Tibial nerve (tissue), 4 donors: ENCODE results near the gene KIF2C. TPM values are rescaled to one million over a fixed set of nuclear protein-coding genes. Genes with fewer than 3 reads are reported as not detected.

Experiments used
- DNase-seq, 2 donors: peaks; one replicate each; pipeline ENCODE4 v3.0.0-alpha.2; 2019; ENCODE audit warnings: low spot score in 2 of 2
- H3K27ac ChIP-seq, 4 donors: fragments of 200-600 bp; sonication (generic) in 3 of 4; one replicate each; pipeline ENCODE4 v1.5.1; 2017 to 2019; ENCODE audit warnings: mild to moderate bottlenecking in 1 of 4
- H3K27me3 ChIP-seq, 2 donors: fragments of 200-600 bp; sonication (generic) in 1 of 2; one replicate each; pipeline versions ENCODE4 v1.5.1 to v1.6.0; 2017 to 2019
- H3K36me3 ChIP-seq, 3 donors: fragments of 200-600 bp; sonication (generic); one replicate each; pipeline ENCODE4 v1.5.1; 2018 to 2019
- H3K4me1 ChIP-seq, 4 donors: fragments of 200-600 bp; sonication (generic) in 3 of 4; one replicate each; pipeline ENCODE4 v1.5.1; 2017 to 2019
- H3K4me3 ChIP-seq, 4 donors: fragments of 200-600 bp; sonication (generic) in 3 of 4; one replicate each; pipeline ENCODE4 v1.5.1; 2017 to 2019; ENCODE audit warnings: mild to moderate bottlenecking in 1 of 4, moderate library complexity in 1 of 4
- H3K9me3 ChIP-seq, 4 donors: fragments of 200-600 bp; sonication (generic) in 3 of 4; one replicate each; pipeline ENCODE4 v1.5.1; 2017 to 2019
- EP300 ChIP-seq, 2 donors: sonication (generic); formaldehyde crosslinking; IDR thresholded peaks; one replicate each; pipeline ENCODE4 v1.6.1; 2017; ENCODE audit warnings: antibody characterized with exemption in 2 of 2, mild to moderate bottlenecking in 1 of 2
- POLR2A ChIP-seq, 2 donors: fragments of 450-650 bp; IDR thresholded peaks; one replicate each; pipeline ENCODE4 v1.6.1; 2017; ENCODE audit warnings: antibody characterized with exemption in 2 of 2, mild to moderate bottlenecking in 2 of 2, moderate library complexity in 2 of 2
- WGBS, 2 donors: methylation state at CpG; one replicate each; pipeline ENCODE4 v1.1.5; 2018; 5-methylcytosine and 5-hydroxymethylcytosine counted together
- total RNA-seq, 4 donors: library from RNA; depleted of rRNA; stranded (reverse); fragments of >200 nt; gene quantifications; one replicate each; pipeline ENCODE4 v1.1.0, GENCODE V29; 2016
- TF ChIP-seq, protein P1 (sequence below), 5 experiments: fragments of 200-600 bp in 3 of 5; fragments of 450-650 bp in 2 of 5; sonication (generic) in 3 of 5; IDR thresholded peaks; one replicate each; pipeline ENCODE4 v1.5.1; 2016 to 2019; ENCODE audit warnings: antibody characterized with exemption in 5 of 5, mild to moderate bottlenecking in 3 of 5, moderate library complexity in 2 of 5

The KIF2C gene
- total RNA-seq, 4 donors from 2014 or later = 0.63 to 3.3 (median 2.7) TPM; not detected in 1

DNA sequence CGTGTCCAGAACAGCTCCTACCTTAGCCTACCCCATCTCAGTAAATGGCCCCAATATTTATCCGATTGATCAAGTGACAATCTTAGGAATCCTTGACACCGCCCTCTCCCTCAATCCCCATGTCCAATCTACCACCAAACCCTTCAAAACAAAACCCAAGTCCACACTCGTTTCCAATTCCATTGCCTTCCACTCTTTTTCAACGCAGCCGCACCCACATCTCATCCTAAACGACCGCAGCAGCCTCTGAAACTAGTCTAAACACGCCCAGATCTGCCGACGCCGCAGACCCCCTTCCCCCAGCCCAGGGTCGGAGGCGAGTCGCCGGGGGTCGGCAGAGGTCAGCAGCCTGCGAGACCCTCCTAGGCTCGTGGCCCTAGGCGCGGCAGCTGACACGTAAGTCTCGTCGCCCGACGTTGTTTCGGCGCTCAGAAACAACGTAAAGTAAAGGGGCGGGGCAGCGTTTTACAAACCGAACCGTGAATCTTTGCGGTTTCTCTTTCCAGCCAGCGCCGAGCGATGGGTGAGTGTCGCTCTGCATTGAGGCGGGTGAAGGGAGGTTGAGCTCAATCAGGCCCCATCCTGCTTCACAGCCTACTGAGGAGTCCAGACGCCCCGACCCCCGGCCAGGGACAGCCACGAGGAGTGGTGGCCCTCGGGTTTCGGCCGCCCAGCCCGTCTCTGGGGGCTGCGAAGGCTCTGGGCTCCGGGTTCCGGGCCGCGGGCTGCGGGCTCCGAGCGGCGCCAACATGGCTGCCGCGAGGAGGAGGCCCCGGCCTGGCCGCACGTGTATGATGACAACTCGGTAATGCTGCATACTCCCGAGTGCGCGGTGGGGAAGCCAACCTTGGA, 35.7 kb downstream of the KIF2C start, which contains the start of gene RPS8:
Gene RPS8 (plus strand): TSS at position 463 of the 852 bp plus-strand sequence. CDS start 57 bp downstream, at position 520.
- H3K36me3 ChIP-seq = peaks cover 0 to 39% (median 12%) of the 10 kb centered on the region in 3 donors
- TF ChIP-seq EP300 (IDR thresholded peaks at IDR 0.05) (peak; percentile 77 to 100), POLR2A (IDR thresholded peaks at IDR 0.05) (peak; percentile 93 to 95)
- TF ChIP-seq, protein P1, sequence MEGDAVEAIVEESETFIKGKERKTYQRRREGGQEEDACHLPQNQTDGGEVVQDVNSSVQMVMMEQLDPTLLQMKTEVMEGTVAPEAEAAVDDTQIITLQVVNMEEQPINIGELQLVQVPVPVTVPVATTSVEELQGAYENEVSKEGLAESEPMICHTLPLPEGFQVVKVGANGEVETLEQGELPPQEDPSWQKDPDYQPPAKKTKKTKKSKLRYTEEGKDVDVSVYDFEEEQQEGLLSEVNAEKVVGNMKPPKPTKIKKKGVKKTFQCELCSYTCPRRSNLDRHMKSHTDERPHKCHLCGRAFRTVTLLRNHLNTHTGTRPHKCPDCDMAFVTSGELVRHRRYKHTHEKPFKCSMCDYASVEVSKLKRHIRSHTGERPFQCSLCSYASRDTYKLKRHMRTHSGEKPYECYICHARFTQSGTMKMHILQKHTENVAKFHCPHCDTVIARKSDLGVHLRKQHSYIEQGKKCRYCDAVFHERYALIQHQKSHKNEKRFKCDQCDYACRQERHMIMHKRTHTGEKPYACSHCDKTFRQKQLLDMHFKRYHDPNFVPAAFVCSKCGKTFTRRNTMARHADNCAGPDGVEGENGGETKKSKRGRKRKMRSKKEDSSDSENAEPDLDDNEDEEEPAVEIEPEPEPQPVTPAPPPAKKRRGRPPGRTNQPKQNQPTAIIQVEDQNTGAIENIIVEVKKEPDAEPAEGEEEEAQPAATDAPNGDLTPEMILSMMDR (IDR thresholded peaks at IDR 0.05) = peak in 2 of 5 experiments; percentile 24 to 43
- DNase-seq = peak; percentile 88 to 96
- H3K27ac ChIP-seq = peak within 1 kb of the TSS; percentile 90 to 98 (median 92)
- 0 to 1% methylated on average over 53 to 62 of the region's 65 CpGs for whole genome bisulfite sequencing, 2 donors
- peaks cover 0 to 36% (median 20%) of the 10 kb centered on the region in 4 donors for H3K4me1 ChIP-seq
- H3K4me3 ChIP-seq = peak within 1 kb of the TSS; percentile 60 to 90 (median 84)
- H3K9me3 ChIP-seq = no peaks in the 10 kb centered on the region
- H3K27me3 ChIP-seq = no peaks in the 10 kb centered on the region

DNA sequence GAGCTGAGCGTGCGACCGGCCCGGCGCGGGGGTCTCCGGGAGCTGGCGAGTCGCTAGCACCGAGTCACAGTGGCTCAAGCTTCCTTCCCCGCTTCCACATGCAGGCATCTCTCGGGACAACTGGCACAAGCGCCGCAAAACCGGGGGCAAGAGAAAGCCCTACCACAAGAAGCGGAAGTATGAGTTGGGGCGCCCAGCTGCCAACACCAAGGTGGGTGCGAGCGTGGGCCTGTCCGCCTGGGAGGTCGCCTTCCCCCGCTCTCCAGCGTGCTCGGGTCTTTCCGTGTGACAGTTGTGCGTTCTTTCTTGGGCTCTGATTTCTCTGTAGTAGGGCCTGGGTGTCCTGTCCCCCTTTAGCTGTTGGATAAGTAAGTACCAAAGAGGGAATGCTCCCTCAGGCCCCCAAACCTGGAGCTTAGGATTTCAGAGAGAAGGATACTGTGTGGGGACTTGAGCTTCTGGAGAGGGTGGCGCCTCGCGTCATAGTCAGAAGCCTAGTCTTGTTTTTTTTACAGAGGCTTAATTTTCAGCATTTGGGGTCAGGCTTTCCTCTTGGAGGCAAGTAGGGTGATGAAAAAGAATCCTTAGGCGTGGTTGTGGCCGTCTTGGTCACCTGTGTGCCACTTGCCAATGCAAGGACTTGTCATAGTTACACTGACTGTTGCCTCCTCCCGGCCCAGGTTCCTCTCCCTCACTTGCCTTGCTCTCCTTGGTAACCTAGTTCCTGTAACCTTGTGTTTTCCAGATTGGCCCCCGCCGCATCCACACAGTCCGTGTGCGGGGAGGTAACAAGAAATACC, 36.5 kb downstream of the KIF2C start:
- H3K27ac ChIP-seq = peak overlapping the region; percentile 90 to 98 (median 92)
- WGBS, 2 donors = 7 to 16% methylated on average over 22 to 36 of the region's 36 CpGs
- no peak for DNase-seq

DNA sequence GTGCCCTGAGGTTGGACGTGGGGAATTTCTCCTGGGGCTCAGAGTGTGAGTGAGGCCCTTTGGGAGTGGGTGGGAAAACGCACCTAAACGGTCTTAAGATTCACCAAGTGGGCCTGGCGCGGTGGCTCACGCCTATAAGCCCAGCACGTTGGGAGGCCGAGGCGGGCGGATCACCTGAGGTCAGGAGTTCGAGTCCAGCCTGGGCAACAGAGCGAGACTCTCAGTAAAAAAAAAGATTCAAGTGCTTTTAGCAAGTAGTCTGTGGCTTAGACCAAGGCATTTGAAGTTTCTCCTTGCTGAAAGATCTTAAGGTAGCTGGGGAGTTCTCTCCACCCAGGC, 37.1 kb downstream of the KIF2C start:
- peak overlapping the region in 3 of 4 donors; percentile 60 to 90 (median 86) for H3K4me3 ChIP-seq
- 51 to 60% methylated on average over 12 of the region's 12 CpGs for WGBS, 2 donors
- peaks cover 0 to 53% (median 12%) of the 10 kb centered on the region in 3 donors for H3K36me3 ChIP-seq
- peak overlapping the region; percentile 90 to 98 (median 92) for H3K27ac ChIP-seq
- H3K27me3 ChIP-seq = no peaks in the 10 kb centered on the region
- TF ChIP-seq, protein P1 (IDR thresholded peaks at IDR 0.05) = no peak
- TF ChIP-seq EP300 (IDR thresholded peaks at IDR 0.05) = no peak
- TF ChIP-seq POLR2A (IDR thresholded peaks at IDR 0.05) = no peak
- no peaks in the 10 kb centered on the region for H3K9me3 ChIP-seq
- DNase-seq = no peak
- H3K4me1 ChIP-seq = peaks cover 0 to 36% (median 20%) of the 10 kb centered on the region in 4 donors

More for the DNA sequence above, 36.5 kb downstream of the KIF2C start:
- H3K9me3 ChIP-seq = no peaks in the 10 kb centered on the region
- H3K36me3 ChIP-seq = peaks cover 0 to 47% (median 12%) of the 10 kb centered on the region in 3 donors
- peak overlapping the region; percentile 60 to 90 (median 84) for H3K4me3 ChIP-seq
- no peaks in the 10 kb centered on the region for H3K27me3 ChIP-seq
- H3K4me1 ChIP-seq = peaks cover 0 to 36% (median 20%) of the 10 kb centered on the region in 4 donors
- no peak for TF ChIP-seq POLR2A (IDR thresholded peaks at IDR 0.05)
- TF ChIP-seq, protein P1 (IDR thresholded peaks at IDR 0.05) = no peak
- TF ChIP-seq EP300 (IDR thresholded peaks at IDR 0.05) = no peak

DNA sequence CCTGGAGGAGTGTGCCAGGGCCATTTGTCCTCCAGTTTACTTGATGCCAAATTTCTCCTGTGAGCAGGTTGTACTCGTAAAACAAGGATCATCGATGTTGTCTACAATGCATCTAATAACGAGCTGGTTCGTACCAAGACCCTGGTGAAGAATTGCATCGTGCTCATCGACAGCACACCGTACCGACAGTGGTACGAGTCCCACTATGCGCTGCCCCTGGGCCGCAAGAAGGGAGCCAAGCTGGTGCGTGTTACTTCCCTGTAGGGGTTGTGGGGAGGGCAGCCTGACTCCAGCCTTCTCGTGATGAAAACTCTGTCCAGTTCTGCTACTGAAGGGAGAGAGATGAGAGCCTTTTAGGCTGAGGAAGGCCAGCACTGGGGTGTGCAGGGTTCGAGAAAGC, 37.9 kb downstream of the KIF2C start:
- Histone ChIP-seq H3K4me3 (peak overlapping the region in 1 of 4 donors; percentile 90), H3K27me3 (no peaks in the 10 kb centered on the region), H3K4me1 (peaks cover 0 to 36% (median 20%) of the 10 kb centered on the region in 4 donors), H3K9me3 (no peaks in the 10 kb centered on the region), H3K36me3 (peaks cover 0 to 61% (median 12%) of the 10 kb centered on the region in 3 donors), H3K27ac (peak overlapping the region in 1 of 4 donors; percentile 98)
- WGBS, 2 donors = 85 to 86% methylated on average over 14 of the region's 14 CpGs
- no peak for TF ChIP-seq EP300 (IDR thresholded peaks at IDR 0.05)
- no peak for DNase-seq

DNA sequence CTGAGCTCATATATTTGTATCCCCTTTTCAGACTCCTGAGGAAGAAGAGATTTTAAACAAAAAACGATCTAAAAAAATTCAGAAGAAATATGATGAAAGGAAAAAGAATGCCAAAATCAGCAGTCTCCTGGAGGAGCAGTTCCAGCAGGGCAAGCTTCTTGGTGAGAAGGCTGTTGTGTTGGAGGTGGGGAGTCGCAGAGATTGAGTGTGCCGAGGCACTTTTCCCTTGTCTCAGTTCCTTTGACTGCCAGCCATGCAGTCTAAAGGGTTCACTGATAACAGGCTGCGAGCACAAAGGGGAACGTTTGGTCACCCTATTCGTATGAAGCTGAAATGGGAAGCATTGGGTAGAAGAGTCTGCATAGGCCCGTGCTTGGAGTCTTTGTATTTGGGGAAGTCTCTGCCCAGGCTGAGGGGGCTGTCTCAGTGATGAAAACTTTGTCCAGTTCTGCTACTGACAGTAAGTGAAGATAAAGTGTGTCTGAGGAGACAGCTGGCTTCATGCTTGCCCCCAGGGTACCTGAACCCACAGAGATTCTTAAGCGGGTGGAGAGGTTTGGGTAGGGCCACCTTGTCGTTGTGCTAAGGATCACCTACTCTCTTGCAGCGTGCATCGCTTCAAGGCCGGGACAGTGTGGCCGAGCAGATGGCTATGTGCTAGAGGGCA, 38.5 kb downstream of the KIF2C start:
- no peaks in the 10 kb centered on the region for H3K9me3 ChIP-seq
- DNase-seq = no peak
- no peak overlapping the region for H3K27ac ChIP-seq
- H3K4me1 ChIP-seq = peaks cover 0 to 36% (median 20%) of the 10 kb centered on the region in 4 donors
- TF ChIP-seq POLR2A (IDR thresholded peaks at IDR 0.05) = no peak
- TF ChIP-seq, protein P1 (IDR thresholded peaks at IDR 0.05) = no peak
- TF ChIP-seq EP300 (IDR thresholded peaks at IDR 0.05) = no peak
- WGBS, 2 donors = 63 to 68% methylated on average over 13 of the region's 13 CpGs
- H3K4me3 ChIP-seq = no peak overlapping the region
- peaks cover 0 to 65% (median 12%) of the 10 kb centered on the region in 3 donors for H3K36me3 ChIP-seq
- no peaks in the 10 kb centered on the region for H3K27me3 ChIP-seq
